A673 (cell line): ENCODE measurements around the gene UQCC2.

Source experiments
- CTCF ChIP-seq: fragments of 300-800, 200-600 bp; sonication (generic); conservative IDR thresholded peaks from 2 replicates; pipeline ENCODE4 v1.5.1; 2017; ENCODE audit warnings: low read depth, mild to moderate bottlenecking, antibody characterized with exemption, low read length, moderate library complexity, mixed read lengths
- EZH2 ChIP-seq: fragments of 200-600 bp; sonication (generic); IDR thresholded peaks from 2 replicates; pipeline ENCODE4 v1.6.1; 2017; ENCODE audit warnings: borderline replicate concordance, low read depth, mild to moderate bottlenecking, mixed read lengths, antibody characterized with exemption, low read length; ENCODE audit not compliant: poor library complexity, severe bottlenecking

GRCh38 chr6:33713786-33714185 is 2.3 kb upstream of the UQCC2 start:
- no peak for TF ChIP-seq CTCF
- no peak for TF ChIP-seq EZH2
